Measurements from ENCODE around the gene FHDC1.

FHDC1 gene

DNA sequence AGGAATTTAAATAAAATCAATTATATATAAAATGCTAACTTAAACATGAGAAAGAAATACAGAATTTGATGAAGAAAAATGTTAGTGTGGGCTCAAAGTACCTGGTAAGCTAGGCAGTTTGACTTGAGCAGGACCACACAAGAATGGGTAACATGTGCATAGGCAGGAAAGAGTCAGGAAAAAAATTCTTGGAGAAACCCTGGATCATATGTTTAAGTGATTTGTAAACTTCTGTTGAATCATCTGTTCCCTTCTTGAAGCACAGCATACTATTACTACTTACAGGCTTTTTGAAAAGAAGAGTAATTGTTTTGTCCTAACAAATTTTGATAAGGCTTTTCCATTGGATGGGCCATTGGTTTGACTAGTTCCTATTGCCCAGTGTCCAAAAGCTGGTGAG is 37.5 kb upstream of the FHDC1 start:
- DNase-seq (ENCODE audit: insufficient read length, low spot score): no peak
- FAIRE-seq: no peak
- TF ChIP-seq, protein P1, sequence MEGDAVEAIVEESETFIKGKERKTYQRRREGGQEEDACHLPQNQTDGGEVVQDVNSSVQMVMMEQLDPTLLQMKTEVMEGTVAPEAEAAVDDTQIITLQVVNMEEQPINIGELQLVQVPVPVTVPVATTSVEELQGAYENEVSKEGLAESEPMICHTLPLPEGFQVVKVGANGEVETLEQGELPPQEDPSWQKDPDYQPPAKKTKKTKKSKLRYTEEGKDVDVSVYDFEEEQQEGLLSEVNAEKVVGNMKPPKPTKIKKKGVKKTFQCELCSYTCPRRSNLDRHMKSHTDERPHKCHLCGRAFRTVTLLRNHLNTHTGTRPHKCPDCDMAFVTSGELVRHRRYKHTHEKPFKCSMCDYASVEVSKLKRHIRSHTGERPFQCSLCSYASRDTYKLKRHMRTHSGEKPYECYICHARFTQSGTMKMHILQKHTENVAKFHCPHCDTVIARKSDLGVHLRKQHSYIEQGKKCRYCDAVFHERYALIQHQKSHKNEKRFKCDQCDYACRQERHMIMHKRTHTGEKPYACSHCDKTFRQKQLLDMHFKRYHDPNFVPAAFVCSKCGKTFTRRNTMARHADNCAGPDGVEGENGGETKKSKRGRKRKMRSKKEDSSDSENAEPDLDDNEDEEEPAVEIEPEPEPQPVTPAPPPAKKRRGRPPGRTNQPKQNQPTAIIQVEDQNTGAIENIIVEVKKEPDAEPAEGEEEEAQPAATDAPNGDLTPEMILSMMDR (IDR thresholded peaks at IDR 0.05; ENCODE audit: insufficient read depth, missing control alignments): no peak

DNA sequence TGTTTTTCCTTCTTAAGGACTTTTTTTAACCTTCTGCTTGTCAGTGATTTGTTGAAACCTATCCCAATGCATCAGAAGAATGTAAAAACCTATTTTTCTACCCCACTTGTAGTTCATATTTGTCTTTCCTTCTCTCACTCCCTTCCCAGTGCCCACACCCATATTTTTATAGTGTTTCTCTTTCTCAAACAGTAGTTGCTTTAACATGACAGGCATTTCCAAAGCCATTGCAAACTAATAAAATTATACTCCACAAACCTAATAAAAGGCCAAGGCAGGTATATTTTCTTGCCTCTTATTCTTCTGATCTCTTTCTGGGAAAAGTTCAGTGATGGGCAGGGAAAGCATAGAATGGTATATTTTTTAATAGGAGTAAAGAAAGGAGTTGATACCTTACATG is 35.7 kb upstream of the FHDC1 start:
- FAIRE-seq: no peak
- TF ChIP-seq, protein P1 (IDR thresholded peaks at IDR 0.05; ENCODE audit: insufficient read depth, missing control alignments): no peak
- no peak for DNase-seq (ENCODE audit: insufficient read length, low spot score)

DNA sequence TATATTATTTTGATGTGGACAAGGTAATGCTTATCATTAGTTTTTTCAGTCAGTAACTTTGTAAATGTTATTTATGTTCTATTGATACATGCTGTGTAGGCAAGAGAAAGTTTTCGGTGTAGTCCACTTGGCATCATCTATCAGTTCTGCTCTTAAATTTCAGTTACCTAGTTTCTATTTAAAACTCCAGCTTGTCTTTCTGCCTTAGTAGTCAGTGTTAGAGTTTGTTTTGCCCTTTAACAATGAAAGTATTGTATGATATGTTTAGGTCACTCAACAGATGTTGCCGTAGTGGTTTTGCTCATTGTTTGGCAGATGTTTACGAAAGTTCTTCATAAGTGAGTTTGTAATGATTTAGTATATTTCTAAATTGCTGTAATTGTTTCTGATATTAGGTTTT is 34.9 kb upstream of the FHDC1 start:
- FAIRE-seq (no peak), DNase-seq (ENCODE audit: insufficient read length, low spot score) (no peak)
- TF ChIP-seq, protein P1 (IDR thresholded peaks at IDR 0.05; ENCODE audit: insufficient read depth, missing control alignments): no peak

DNA sequence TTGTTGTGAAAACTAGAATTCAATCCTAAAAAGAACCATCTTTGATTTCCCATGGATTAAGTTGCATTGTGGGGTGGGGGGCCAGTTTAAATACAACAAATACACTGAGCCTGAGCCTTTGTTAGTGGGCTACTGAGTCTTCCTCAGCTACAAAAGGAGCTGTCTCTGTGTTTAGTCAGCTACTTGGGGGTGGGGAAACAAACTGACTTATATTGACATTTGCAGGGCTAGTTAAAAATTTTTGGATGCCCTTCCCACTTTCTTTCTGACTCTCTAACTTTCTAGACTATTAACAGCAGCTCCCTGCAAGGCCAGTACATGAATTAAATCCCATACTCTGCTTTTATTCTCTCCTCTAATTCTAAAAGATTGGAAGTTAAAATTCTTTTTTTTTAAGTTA is 32.5 kb upstream of the FHDC1 start:
- FAIRE-seq: no peak
- TF ChIP-seq, protein P1 (IDR thresholded peaks at IDR 0.05; ENCODE audit: insufficient read depth, missing control alignments): no peak
- DNase-seq (ENCODE audit: insufficient read length, low spot score): no peak

DNA sequence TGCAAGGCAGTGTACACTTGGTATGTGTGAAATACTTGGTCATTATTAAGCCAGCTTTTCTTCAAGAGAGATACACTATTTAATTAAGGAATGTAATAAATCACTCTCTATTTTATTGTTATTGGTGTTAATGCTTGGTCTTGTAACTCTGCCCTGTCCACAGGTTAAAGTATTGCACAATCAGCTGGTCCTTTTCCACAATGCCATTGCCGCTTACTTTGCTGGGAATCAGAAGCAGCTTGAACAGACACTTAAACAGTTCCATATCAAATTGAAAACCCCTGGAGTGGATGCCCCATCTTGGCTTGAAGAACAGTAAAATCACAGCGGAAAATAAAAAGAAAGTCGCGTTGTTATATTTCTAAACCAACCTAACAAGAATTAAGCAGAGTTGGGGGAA is 26.2 kb upstream of the FHDC1 start:
- FAIRE-seq: no peak
- no peak for DNase-seq (ENCODE audit: insufficient read length, low spot score)
- TF ChIP-seq, protein P1 (IDR thresholded peaks at IDR 0.05; ENCODE audit: insufficient read depth, missing control alignments): no peak

DNA sequence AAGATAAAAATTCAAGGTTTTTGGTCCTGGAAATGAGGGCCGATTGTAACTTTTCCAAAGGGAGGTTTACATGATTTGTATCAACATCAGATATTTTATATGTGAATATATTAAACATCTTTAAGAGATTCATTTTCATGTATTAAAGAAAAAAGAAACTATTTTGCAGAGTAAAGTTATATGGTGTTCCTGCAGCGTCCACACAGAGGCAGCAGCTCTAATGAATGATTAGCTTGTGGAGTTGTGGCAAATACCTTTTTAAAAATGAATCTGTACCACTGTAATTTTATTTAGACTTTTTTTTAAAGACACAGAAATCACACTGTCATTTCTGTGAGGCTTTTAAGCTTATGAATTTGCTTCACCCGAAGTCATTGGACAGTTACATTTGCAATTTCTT is 25.6 kb upstream of the FHDC1 start:
- no peak for FAIRE-seq
- DNase-seq (ENCODE audit: insufficient read length, low spot score): no peak

DNA sequence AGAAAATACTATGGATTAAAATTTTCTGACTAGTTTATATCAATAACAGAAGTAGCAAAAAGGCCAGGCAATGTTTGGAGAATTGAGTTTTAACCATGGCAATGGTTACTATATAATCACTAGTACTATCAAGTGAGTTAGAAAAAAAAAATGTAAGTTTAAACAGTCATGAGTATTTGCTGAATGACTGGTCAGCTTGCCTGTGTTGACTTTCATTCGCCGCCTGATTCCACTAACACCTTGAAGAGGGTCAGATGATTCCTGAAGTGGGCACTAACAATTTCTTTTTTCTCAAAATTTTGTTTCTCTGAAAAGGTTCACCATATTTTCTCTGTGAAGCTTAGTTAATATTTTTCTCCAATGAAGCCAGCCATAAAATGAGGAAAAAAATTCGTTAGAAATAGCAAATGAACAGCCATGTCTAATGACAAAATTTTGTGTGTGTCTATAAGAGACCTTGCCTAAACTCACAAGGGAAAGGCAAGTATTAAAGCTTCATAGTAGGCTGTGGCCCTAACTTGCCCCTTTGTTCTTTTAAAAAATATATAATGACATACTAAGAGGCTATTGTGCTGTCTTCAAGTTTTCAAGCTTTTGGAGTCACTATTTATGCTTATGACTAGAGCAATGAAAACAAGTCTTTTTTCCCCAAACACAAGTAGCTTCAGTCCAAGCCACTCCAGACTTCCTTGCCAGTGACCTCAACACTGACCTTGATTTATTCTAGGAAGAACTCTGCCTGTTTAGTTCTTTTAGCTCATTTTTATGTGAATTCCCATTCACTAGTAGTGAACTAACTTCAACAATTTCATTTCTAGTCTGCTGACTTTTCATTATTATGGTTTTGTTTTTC is 18.4 kb upstream of the FHDC1 start:
- DNase-seq (ENCODE audit: insufficient read length, low spot score): no peak
- no peak for FAIRE-seq
- TF ChIP-seq, protein P1 (IDR thresholded peaks at IDR 0.05; ENCODE audit: insufficient read depth, missing control alignments): no peak

More for the DNA sequence above, 25.6 kb upstream of the FHDC1 start:
- TF ChIP-seq, protein P1 (IDR thresholded peaks at IDR 0.05; ENCODE audit: insufficient read depth, missing control alignments): no peak
